ENCODE results near the gene SSMEM1. TPM values are rescaled to one million over a fixed set of nuclear protein-coding genes. Genes with fewer than 3 reads are reported as not detected.

Gene SSMEM1
- total and polyA plus RNA-seq, 4 donors: not detected

DNA sequence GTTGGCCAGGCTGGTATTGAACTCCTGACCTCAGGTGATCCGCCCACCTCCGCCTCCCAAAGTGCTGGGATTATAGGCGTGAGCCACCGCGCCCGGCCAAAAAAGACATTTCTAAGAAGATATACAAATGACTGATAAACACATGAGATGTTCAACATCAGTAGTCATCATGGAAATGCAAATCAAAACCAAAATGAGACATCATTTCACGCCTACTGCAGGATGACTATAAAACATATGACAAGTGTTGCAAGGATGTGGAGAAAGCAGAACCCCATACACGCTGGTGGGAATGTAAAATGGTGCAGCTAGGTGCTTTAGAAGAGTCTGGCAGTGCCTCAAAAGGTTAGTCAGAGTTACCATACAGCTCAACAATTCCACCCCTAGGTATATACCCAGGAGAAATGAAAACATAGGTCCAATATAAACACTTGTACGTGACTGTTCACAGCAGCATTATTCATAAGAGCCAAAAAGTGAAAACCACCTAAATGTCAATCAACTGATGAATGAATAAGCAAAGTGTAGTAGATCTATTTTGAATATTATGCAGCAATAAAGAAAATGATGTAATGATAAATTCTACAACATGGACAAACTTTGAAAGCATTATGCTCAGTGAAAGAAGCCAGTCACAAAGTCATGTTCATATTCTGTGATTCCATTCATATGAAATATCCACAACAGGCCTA is 26.9 kb upstream of the SSMEM1 start:
- WGBS: 96% methylated on average over 9 of the region's 9 CpGs
- TF ChIP-seq HNF4G (IDR thresholded peaks at IDR 0.05) (no peak), GABPA (IDR thresholded peaks at IDR 0.05 in 1 of 2, conservative IDR thresholded peaks at IDR 0.05 in 1 of 2) (no peak), RAD21 (IDR thresholded peaks at IDR 0.05) (no peak), HNF4A (conservative IDR thresholded peaks at IDR 0.05) (no peak), JUND (IDR thresholded peaks at IDR 0.05) (no peak), FOXA2 (IDR thresholded peaks at IDR 0.05) (no peak), RXRA (IDR thresholded peaks at IDR 0.05) (no peak), TAF1 (conservative IDR thresholded peaks at IDR 0.05) (no peak)
- TF ChIP-seq, protein P1, sequence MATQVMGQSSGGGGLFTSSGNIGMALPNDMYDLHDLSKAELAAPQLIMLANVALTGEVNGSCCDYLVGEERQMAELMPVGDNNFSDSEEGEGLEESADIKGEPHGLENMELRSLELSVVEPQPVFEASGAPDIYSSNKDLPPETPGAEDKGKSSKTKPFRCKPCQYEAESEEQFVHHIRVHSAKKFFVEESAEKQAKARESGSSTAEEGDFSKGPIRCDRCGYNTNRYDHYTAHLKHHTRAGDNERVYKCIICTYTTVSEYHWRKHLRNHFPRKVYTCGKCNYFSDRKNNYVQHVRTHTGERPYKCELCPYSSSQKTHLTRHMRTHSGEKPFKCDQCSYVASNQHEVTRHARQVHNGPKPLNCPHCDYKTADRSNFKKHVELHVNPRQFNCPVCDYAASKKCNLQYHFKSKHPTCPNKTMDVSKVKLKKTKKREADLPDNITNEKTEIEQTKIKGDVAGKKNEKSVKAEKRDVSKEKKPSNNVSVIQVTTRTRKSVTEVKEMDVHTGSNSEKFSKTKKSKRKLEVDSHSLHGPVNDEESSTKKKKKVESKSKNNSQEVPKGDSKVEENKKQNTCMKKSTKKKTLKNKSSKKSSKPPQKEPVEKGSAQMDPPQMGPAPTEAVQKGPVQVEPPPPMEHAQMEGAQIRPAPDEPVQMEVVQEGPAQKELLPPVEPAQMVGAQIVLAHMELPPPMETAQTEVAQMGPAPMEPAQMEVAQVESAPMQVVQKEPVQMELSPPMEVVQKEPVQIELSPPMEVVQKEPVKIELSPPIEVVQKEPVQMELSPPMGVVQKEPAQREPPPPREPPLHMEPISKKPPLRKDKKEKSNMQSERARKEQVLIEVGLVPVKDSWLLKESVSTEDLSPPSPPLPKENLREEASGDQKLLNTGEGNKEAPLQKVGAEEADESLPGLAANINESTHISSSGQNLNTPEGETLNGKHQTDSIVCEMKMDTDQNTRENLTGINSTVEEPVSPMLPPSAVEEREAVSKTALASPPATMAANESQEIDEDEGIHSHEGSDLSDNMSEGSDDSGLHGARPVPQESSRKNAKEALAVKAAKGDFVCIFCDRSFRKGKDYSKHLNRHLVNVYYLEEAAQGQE (IDR thresholded peaks at IDR 0.05): no peak
- TF ChIP-seq, protein P2, sequence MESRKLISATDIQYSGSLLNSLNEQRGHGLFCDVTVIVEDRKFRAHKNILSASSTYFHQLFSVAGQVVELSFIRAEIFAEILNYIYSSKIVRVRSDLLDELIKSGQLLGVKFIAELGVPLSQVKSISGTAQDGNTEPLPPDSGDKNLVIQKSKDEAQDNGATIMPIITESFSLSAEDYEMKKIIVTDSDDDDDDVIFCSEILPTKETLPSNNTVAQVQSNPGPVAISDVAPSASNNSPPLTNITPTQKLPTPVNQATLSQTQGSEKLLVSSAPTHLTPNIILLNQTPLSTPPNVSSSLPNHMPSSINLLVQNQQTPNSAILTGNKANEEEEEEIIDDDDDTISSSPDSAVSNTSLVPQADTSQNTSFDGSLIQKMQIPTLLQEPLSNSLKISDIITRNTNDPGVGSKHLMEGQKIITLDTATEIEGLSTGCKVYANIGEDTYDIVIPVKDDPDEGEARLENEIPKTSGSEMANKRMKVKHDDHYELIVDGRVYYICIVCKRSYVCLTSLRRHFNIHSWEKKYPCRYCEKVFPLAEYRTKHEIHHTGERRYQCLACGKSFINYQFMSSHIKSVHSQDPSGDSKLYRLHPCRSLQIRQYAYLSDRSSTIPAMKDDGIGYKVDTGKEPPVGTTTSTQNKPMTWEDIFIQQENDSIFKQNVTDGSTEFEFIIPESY (IDR thresholded peaks at IDR 0.05): no peak
- TF ChIP-seq, protein P3, sequence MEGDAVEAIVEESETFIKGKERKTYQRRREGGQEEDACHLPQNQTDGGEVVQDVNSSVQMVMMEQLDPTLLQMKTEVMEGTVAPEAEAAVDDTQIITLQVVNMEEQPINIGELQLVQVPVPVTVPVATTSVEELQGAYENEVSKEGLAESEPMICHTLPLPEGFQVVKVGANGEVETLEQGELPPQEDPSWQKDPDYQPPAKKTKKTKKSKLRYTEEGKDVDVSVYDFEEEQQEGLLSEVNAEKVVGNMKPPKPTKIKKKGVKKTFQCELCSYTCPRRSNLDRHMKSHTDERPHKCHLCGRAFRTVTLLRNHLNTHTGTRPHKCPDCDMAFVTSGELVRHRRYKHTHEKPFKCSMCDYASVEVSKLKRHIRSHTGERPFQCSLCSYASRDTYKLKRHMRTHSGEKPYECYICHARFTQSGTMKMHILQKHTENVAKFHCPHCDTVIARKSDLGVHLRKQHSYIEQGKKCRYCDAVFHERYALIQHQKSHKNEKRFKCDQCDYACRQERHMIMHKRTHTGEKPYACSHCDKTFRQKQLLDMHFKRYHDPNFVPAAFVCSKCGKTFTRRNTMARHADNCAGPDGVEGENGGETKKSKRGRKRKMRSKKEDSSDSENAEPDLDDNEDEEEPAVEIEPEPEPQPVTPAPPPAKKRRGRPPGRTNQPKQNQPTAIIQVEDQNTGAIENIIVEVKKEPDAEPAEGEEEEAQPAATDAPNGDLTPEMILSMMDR (IDR thresholded peaks at IDR 0.05; ENCODE audit: low read depth, low read length, missing input control): no peak
- TF ChIP-seq, protein P4, sequence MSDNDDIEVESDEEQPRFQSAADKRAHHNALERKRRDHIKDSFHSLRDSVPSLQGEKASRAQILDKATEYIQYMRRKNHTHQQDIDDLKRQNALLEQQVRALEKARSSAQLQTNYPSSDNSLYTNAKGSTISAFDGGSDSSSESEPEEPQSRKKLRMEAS (IDR thresholded peaks at IDR 0.05): no peak
- TF ChIP-seq, protein P5, sequence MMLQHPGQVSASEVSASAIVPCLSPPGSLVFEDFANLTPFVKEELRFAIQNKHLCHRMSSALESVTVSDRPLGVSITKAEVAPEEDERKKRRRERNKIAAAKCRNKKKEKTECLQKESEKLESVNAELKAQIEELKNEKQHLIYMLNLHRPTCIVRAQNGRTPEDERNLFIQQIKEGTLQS (IDR thresholded peaks at IDR 0.05): no peak
- Histone ChIP-seq H3K27me3 (ENCODE audit: control insufficient read depth in 4 of 4, insufficient read depth in 4 of 4, low read length in 3 of 4) (no peaks in the 10 kb centered on the region), H3K9ac (ENCODE audit: low read depth in 1 of 2, low read length in 2 of 2) (no peak overlapping the region), H3K36me3 (ENCODE audit: control insufficient read depth in 4 of 4, insufficient read depth in 3 of 4, low read depth in 1 of 4, low read length in 3 of 4) (peaks cover 2 to 23% (median 17%) of the 10 kb centered on the region in 4 donors), H3K4me3 (ENCODE audit: low read depth in 1 of 3, low read length in 3 of 3) (no peak overlapping the region), H3K4me1 (ENCODE audit: control insufficient read depth in 4 of 4, insufficient read depth in 4 of 4, low read length in 3 of 4) (peaks cover 0 to 4% (median 3%) of the 10 kb centered on the region in 4 donors), H3K27ac (ENCODE audit: low read depth in 1 of 2, low read length in 2 of 2) (no peak overlapping the region), H3K9me3 (ENCODE audit: control insufficient read depth in 4 of 4, low read length in 3 of 4) (no peaks in the 10 kb centered on the region)
- DNase-seq (ENCODE audit: low spot score): no peak

DNA sequence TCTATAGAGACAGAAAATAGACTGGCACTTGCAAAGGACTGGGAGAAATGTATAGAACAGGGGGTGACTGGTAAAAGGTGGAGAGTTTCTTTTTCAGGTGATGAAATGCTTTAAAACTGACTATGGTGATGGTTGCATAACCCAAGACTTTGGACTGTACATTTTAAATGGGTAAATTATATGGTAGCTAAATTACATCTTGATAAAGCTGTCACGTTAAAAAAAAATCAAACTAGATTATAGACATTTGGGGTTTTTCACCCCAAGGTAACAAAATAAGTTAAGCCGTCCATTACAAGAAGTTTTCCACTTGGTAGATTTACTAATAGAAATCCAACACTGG is 26.4 kb upstream of the SSMEM1 start:
- DNase-seq (ENCODE audit: low spot score): no peak
- H3K4me1 ChIP-seq (ENCODE audit: control insufficient read depth in 4 of 4, insufficient read depth in 4 of 4, low read length in 3 of 4): peaks cover 0 to 4% (median 3%) of the 10 kb centered on the region in 4 donors
- no peaks in the 10 kb centered on the region for H3K27me3 ChIP-seq (ENCODE audit: control insufficient read depth in 4 of 4, insufficient read depth in 4 of 4, low read length in 3 of 4)
- no peak overlapping the region for H3K27ac ChIP-seq (ENCODE audit: low read depth in 1 of 2, low read length in 2 of 2)
- TF ChIP-seq NR2F2 (IDR thresholded peaks at IDR 0.05): no peak
- peak in 1 of 2 donors; percentile 50 for TF ChIP-seq HNF4A (conservative IDR thresholded peaks at IDR 0.05)
- no peak for TF ChIP-seq RXRA (IDR thresholded peaks at IDR 0.05)
- H3K4me3 ChIP-seq (ENCODE audit: low read depth in 1 of 3, low read length in 3 of 3): no peak overlapping the region
- no peak overlapping the region for H3K9ac ChIP-seq (ENCODE audit: low read depth in 1 of 2, low read length in 2 of 2)
- WGBS: 82% methylated on average over 2 of the region's 2 CpGs
- H3K36me3 ChIP-seq (ENCODE audit: control insufficient read depth in 4 of 4, insufficient read depth in 3 of 4, low read depth in 1 of 4, low read length in 3 of 4): peaks cover 2 to 23% (median 16%) of the 10 kb centered on the region in 4 donors
- no peaks in the 10 kb centered on the region for H3K9me3 ChIP-seq (ENCODE audit: control insufficient read depth in 4 of 4, low read length in 3 of 4)
